DOHH2 (cell line): ENCODE data around the gene C9orf78.

Source experiments
- H3F3A ChIP-seq: fragments of 200-600 bp; sonication (generic), shearing (Covaris generic); 2 replicates; pipeline ENCODE4 v1.6.0; 2016; ENCODE audit warnings: antibody characterized with exemption, mild to moderate bottlenecking; ENCODE audit not compliant: control insufficient read depth, insufficient read depth
- H3K27ac ChIP-seq: fragments of 200-600 bp; sonication (generic); 2 replicates; pipeline ENCODE4 v1.5.1; 2014; ENCODE audit warnings: low read depth, mild to moderate bottlenecking, low read length, moderate library complexity
- H3K27me3 ChIP-seq: fragments of 200-600 bp; sonication (generic); 2 replicates; pipeline ENCODE4 v1.6.1; 2014; ENCODE audit warnings: mild to moderate bottlenecking, low read length, mixed read lengths; ENCODE audit not compliant: control insufficient read depth
- H3K36me3 ChIP-seq: fragments of 200-600 bp; sonication (generic); 2 replicates; pipeline ENCODE4 v1.6.1; 2014; ENCODE audit warnings: mild to moderate bottlenecking, low read length, moderate library complexity, mixed read lengths; ENCODE audit not compliant: control insufficient read depth
- H3K4me1 ChIP-seq: fragments of 200-600 bp; sonication (generic); 2 replicates; pipeline ENCODE4 v1.6.1; 2014; ENCODE audit warnings: mild to moderate bottlenecking, low read length, mixed read lengths; ENCODE audit not compliant: control insufficient read depth
- H3K4me2 ChIP-seq: fragments of 200-600 bp; sonication (generic); 2 replicates; pipeline ENCODE4 v1.6.0; 2014; ENCODE audit warnings: mild to moderate bottlenecking, low read length, moderate library complexity
- H3K4me3 ChIP-seq: fragments of 200-600 bp; sonication (generic); 2 replicates; pipeline ENCODE4 v1.5.1; 2014; ENCODE audit warnings: mild to moderate bottlenecking, low read length, mixed read lengths
- H3K79me2 ChIP-seq: fragments of 200-600 bp; sonication (generic); 2 replicates; pipeline ENCODE4 v1.6.1; 2014; ENCODE audit warnings: mild to moderate bottlenecking, low read length, mixed read lengths; ENCODE audit not compliant: control insufficient read depth
- H3K9me2 ChIP-seq: fragments of 200-600 bp; sonication (generic); replicated peaks from 2 replicates; pipeline ENCODE4 v1.6.1; 2014; ENCODE audit warnings: mild to moderate bottlenecking, low read length, mixed read lengths; ENCODE audit not compliant: control insufficient read depth
- H3K9me3 ChIP-seq: fragments of 200-600 bp; sonication (generic); 2 replicates; pipeline ENCODE4 v1.6.1; 2014; ENCODE audit warnings: antibody characterized with exemption, low read length, mixed read lengths; ENCODE audit not compliant: control insufficient read depth, insufficient read depth
- H4K20me1 ChIP-seq: fragments of 200-600 bp; sonication (generic); 2 replicates; pipeline ENCODE4 v1.6.0; 2014; ENCODE audit warnings: low read depth, mild to moderate bottlenecking, antibody characterized with exemption, low read length, moderate library complexity; ENCODE audit not compliant: control insufficient read depth, insufficient read depth
- CTCF ChIP-seq: fragments of 200-600 bp; sonication (generic); IDR thresholded peaks from one replicate; pipeline ENCODE4 v1.5.1; 2014; ENCODE audit warnings: antibody characterized with exemption, mild to moderate bottlenecking, low read depth, low read length; ENCODE audit not compliant: poor library complexity, severe bottlenecking
- EZH2phosphoT487 ChIP-seq: fragments of 200-600 bp; sonication (generic); IDR thresholded peaks from 2 replicates; pipeline ENCODE4 v1.6.1; 2017; ENCODE audit warnings: borderline replicate concordance, mild to moderate bottlenecking, antibody characterized with exemption, low read length, moderate library complexity, mixed read lengths

C9orf78 gene

GRCh38 chr9:129835128-129835859, at the start of gene C9orf78, which contains the start of gene USP20:
Gene C9orf78 (minus strand): TSS chr9:129835275. CDS start chr9:129835221, 54 bp downstream.
Gene USP20 (plus strand): TSS chr9:129835458. CDS start chr9:129852556, 17,098 bp downstream.
- no peak for TF ChIP-seq EZH2phosphoT487
- no peak for TF ChIP-seq CTCF
- H3K9me3 ChIP-seq, result no peaks in the 10 kb centered on the region
- no peaks in the 10 kb centered on the region for H3K27me3 ChIP-seq
- H3F3A ChIP-seq, result peaks cover 3% of the 10 kb centered on the region; the same call in 1 of the 2 replicates
- peaks cover 43% of the 10 kb centered on the region for H3K79me2 ChIP-seq
- H3K9me2 ChIP-seq, result no peaks in the 10 kb centered on the region
- H3K4me3 ChIP-seq, result peak within 1 kb of the TSS; percentile 88
- H3K27ac ChIP-seq, result peak within 1 kb of the TSS; percentile 44
- H3K4me2 ChIP-seq, result peak within 1 kb of the TSS; percentile 91
- H3K4me1 ChIP-seq, result peaks cover 35% of the 10 kb centered on the region
- H4K20me1 ChIP-seq, result no peaks in the 10 kb centered on the region
- H3K36me3 ChIP-seq, result peaks cover 36% of the 10 kb centered on the region

- Histone ChIP-seq H3K9me3 (no peaks in the 10 kb centered on the region), H3K4me2 (peak overlapping the region; percentile 97), H3K4me1 (peaks cover 57% of the 10 kb centered on the region), H3K36me3 (peaks cover 19% of the 10 kb centered on the region), H3K9me2 (no peaks in the 10 kb centered on the region), H3K27me3 (peaks cover 9% of the 10 kb centered on the region), H3K27ac (peak overlapping the region; percentile 98), H4K20me1 (no peaks in the 10 kb centered on the region), H3F3A (peaks cover 19% of the 10 kb centered on the region), H3K79me2 (peaks cover 19% of the 10 kb centered on the region), H3K4me3 (peak overlapping the region; percentile 72)
- TF ChIP-seq EZH2phosphoT487, result no peak
- TF ChIP-seq CTCF, result peak; percentile 20
Observed at GRCh38 chr9:129884220-129885017, 49.3 kb upstream of the C9orf78 start.

GRCh38 chr9:129881547-129882324, 46.7 kb upstream of the C9orf78 start:
- H3K4me3 ChIP-seq, result no peak overlapping the region
- no peak overlapping the region for H3K4me2 ChIP-seq

More at GRCh38 chr9:129881547-129882324, 46.7 kb upstream of the C9orf78 start:
- Histone ChIP-seq H4K20me1 (no peaks in the 10 kb centered on the region), H3K27ac (no peak overlapping the region), H3K79me2 (peaks cover 11% of the 10 kb centered on the region), H3K4me1 (peaks cover 32% of the 10 kb centered on the region), H3F3A (peaks cover 3% of the 10 kb centered on the region; the same call in 1 of the 2 replicates), H3K27me3 (peaks cover 4% of the 10 kb centered on the region), H3K9me2 (no peaks in the 10 kb centered on the region), H3K9me3 (no peaks in the 10 kb centered on the region), H3K36me3 (peaks cover 5% of the 10 kb centered on the region; the same call in 1 of the 2 replicates)
- TF ChIP-seq CTCF (no peak), EZH2phosphoT487 (no peak)
